H1 (cell line): Measurements from ENCODE around the gene GPR61. TPM values are rescaled to one million over a fixed set of nuclear protein-coding genes. Genes with fewer than 3 reads are reported as not detected.

ENCODE experiments used
- CTCF ChIA-PET: fragments of 300-600 bp; sonication (Branson Sonifier 250); formaldehyde crosslinking; loops from one replicate; lab custom pipeline; 2021; ENCODE audit not compliant: partially characterized antibody; lab: Charles Lee
- POLR2A ChIA-PET: fragments of 300-600 bp; sonication (Branson Sonifier 250); formaldehyde crosslinking; loops from one replicate; lab custom pipeline; 2021; ENCODE audit warnings: inconsistent platforms; ENCODE audit not compliant: partially characterized antibody; lab: Charles Lee
- DNase-seq, 2 experiments: peaks; one replicate each; pipeline versions ENCODE4 v3.0.0 to v3.0.0-alpha.2; 2010 to 2022; ENCODE audit warnings: low spot score in 2 of 2, low read depth in 1 of 2, mixed read lengths in 1 of 2
- FAIRE-seq: peaks from 2 replicates; lab custom pipeline; 2011; peaks lifted over from hg19 to GRCh38; lab: Jason Lieb, UNC
- H2AFZ ChIP-seq: 2 replicates; pipeline ENCODE4 v1.8.1; 2012; ENCODE audit warnings: low read length, inconsistent platforms
- H2AK5ac ChIP-seq: 2 replicates; pipeline ENCODE4 v1.6.1; 2013; ENCODE audit warnings: low read depth, low read length
- H2BK120ac ChIP-seq: replicated peaks from 2 replicates; pipeline ENCODE3; 2013; ENCODE audit warnings: low read depth, low read length, inconsistent platforms
- H2BK12ac ChIP-seq: 2 replicates; pipeline ENCODE4 v1.6.1; 2013; ENCODE audit warnings: low read depth, low read length
- H2BK15ac ChIP-seq: 2 replicates; pipeline ENCODE4 v1.6.1; 2013; ENCODE audit warnings: low read length
- H2BK20ac ChIP-seq: 2 replicates; pipeline ENCODE4 v1.6.1; 2013; ENCODE audit warnings: low read length
- H2BK5ac ChIP-seq: 2 replicates; pipeline ENCODE4 v1.6.1; 2013; ENCODE audit warnings: low read depth, low read length
- H3K14ac ChIP-seq: 2 replicates; pipeline ENCODE4 v1.6.1; 2013; ENCODE audit warnings: inconsistent platforms; ENCODE audit not compliant: insufficient read length
- H3K18ac ChIP-seq: 2 replicates; pipeline ENCODE4 v1.6.1; 2013; ENCODE audit warnings: low read length; ENCODE audit errors: extremely low read depth
- H3K23ac ChIP-seq: 2 replicates; pipeline ENCODE4 v1.6.1; 2013; ENCODE audit warnings: inconsistent platforms; ENCODE audit not compliant: insufficient read length
- H3K23me2 ChIP-seq: 2 replicates; pipeline ENCODE4 v1.6.1; 2013; ENCODE audit warnings: low read depth, low read length
- H3K27ac ChIP-seq: 2 replicates; pipeline ENCODE4 v1.6.1; 2011; ENCODE audit warnings: low read depth, low read length, inconsistent platforms
- H3K27me3 ChIP-seq, 4 experiments: replicated peaks in 1 of 4; 1 replicate in 1 of 4; 2 replicates in 3 of 4; pipeline versions ENCODE4 v1.6.1 to v1.8.1; 2011 to 2013; ENCODE audit warnings: low read length in 3 of 4, mild to moderate bottlenecking in 3 of 4, inconsistent platforms in 2 of 4, mixed read lengths in 2 of 4, moderate library complexity in 1 of 4; ENCODE audit not compliant: control insufficient read depth in 3 of 4, insufficient read depth in 3 of 4; ENCODE audit errors: extremely low read depth in 1 of 4
- H3K36me3 ChIP-seq, 4 experiments: 2 replicates each; pipeline versions ENCODE4 v1.6.1 to v1.8.1; 2011 to 2013; ENCODE audit warnings: mild to moderate bottlenecking in 4 of 4, low read length in 3 of 4, moderate library complexity in 2 of 4, control low read depth in 1 of 4, inconsistent platforms in 1 of 4; ENCODE audit not compliant: insufficient read depth in 4 of 4, control insufficient read depth in 2 of 4
- H3K4ac ChIP-seq: replicated peaks from 2 replicates; pipeline ENCODE3; 2013; ENCODE audit warnings: low read length, low read depth, mixed read lengths, inconsistent platforms; ENCODE audit not compliant: insufficient read length
- H3K4me1 ChIP-seq, 4 experiments: replicated peaks in 1 of 4; 1 replicate in 1 of 4; 2 replicates in 3 of 4; pipeline versions ENCODE4 v1.6.1 to v1.8.1; 2011 to 2013; ENCODE audit warnings: low read length in 3 of 4, inconsistent platforms in 2 of 4, mixed read lengths in 1 of 4; ENCODE audit not compliant: insufficient read depth in 4 of 4, control insufficient read depth in 3 of 4
- H3K4me2 ChIP-seq, 2 experiments: 2 replicates each; pipeline versions ENCODE4 v1.6.1 to v1.8.1; 2011 to 2013; ENCODE audit warnings: low read depth in 2 of 2, low read length in 2 of 2, control low read depth in 1 of 2, inconsistent platforms in 1 of 2, mild to moderate bottlenecking in 1 of 2; ENCODE audit not compliant: insufficient read depth in 1 of 2
- H3K4me3 ChIP-seq, 4 experiments: fragments of 200-600, 300-600 bp in 1 of 4; sonication (generic), shearing (Covaris generic), sonication (Bioruptor Twin) in 1 of 4; 2 replicates each; pipeline versions ENCODE4 v1.5.1 to v1.8.1; 2011 to 2016; ENCODE audit warnings: low read length in 4 of 4, low read depth in 3 of 4, control low read depth in 2 of 4, inconsistent platforms in 2 of 4, mild to moderate bottlenecking in 2 of 4, mixed read lengths in 1 of 4, moderate library complexity in 1 of 4; ENCODE audit not compliant: insufficient read depth in 2 of 4; ENCODE audit errors: extremely low read depth in 1 of 4
- H3K56ac ChIP-seq: replicated peaks from 2 replicates; pipeline ENCODE3; 2013; ENCODE audit warnings: low read depth, mild to moderate bottlenecking, mixed read lengths, low read length, inconsistent platforms; ENCODE audit not compliant: insufficient read length
- H3K79me1 ChIP-seq: 2 replicates; pipeline ENCODE4 v1.6.1; 2013; ENCODE audit warnings: low read depth, low read length, control low read depth
- H3K79me2 ChIP-seq, 2 experiments: 2 replicates each; pipeline versions ENCODE4 v1.6.1 to v1.8.1; 2012 to 2013; ENCODE audit warnings: low read length in 2 of 2, mild to moderate bottlenecking in 2 of 2, inconsistent platforms in 1 of 2; ENCODE audit not compliant: insufficient read depth in 2 of 2, control insufficient read depth in 1 of 2
- H3K9ac ChIP-seq, 4 experiments: replicated peaks in 1 of 4; 1 replicate in 1 of 4; 2 replicates in 3 of 4; pipeline versions ENCODE4 v1.6.1 to v1.8.1; 2011 to 2013; ENCODE audit warnings: low read depth in 3 of 4, low read length in 3 of 4, control low read depth in 2 of 4, mild to moderate bottlenecking in 2 of 4, moderate library complexity in 2 of 4, inconsistent platforms in 1 of 4; ENCODE audit errors: extremely low read depth in 1 of 4
- H3K9me3 ChIP-seq, 2 experiments: 2 replicates each; pipeline versions ENCODE4 v1.6.1 to v1.8.1; 2012 to 2013; ENCODE audit warnings: mild to moderate bottlenecking in 2 of 2, moderate library complexity in 2 of 2, control low read depth in 1 of 2, inconsistent platforms in 1 of 2, low read depth in 1 of 2, low read length in 1 of 2, mixed read lengths in 1 of 2; ENCODE audit not compliant: insufficient read depth in 2 of 2
- H4K20me1 ChIP-seq, 2 experiments: replicated peaks in 1 of 2; 2 replicates each; pipeline versions ENCODE3 to v1.8.1; 2011 to 2013; ENCODE audit warnings: inconsistent platforms in 2 of 2, low read length in 2 of 2, mild to moderate bottlenecking in 1 of 2; ENCODE audit not compliant: insufficient read depth in 2 of 2, control insufficient read depth in 1 of 2
- H4K5ac ChIP-seq: 2 replicates; pipeline ENCODE4 v1.6.1; 2013; ENCODE audit warnings: low read length, low read depth, mixed read lengths, inconsistent platforms; ENCODE audit not compliant: insufficient read length
- H4K8ac ChIP-seq: 2 replicates; pipeline ENCODE4 v1.8.0; 2013; ENCODE audit warnings: mild to moderate bottlenecking, moderate library complexity, low read length, inconsistent platforms; ENCODE audit not compliant: insufficient read depth; ENCODE audit errors: extremely low read depth
- H4K91ac ChIP-seq: replicated peaks from 2 replicates; pipeline ENCODE3; 2013; ENCODE audit warnings: low read length, mixed read lengths, inconsistent platforms; ENCODE audit not compliant: insufficient read length
- BCL11A ChIP-seq, 2 experiments: IDR thresholded peaks; one replicate each; pipeline ENCODE4 v1.6.1; 2011; ENCODE audit warnings: low read depth in 2 of 2, low read length in 2 of 2, mild to moderate bottlenecking in 2 of 2
- CTBP2 ChIP-seq: IDR thresholded peaks from 2 replicates; pipeline ENCODE4 v1.7.0; 2011; ENCODE audit warnings: borderline replicate concordance, mild to moderate bottlenecking, moderate library complexity, mixed read lengths, low read length; ENCODE audit not compliant: insufficient read depth, insufficient read length
- EGR1 ChIP-seq: IDR thresholded peaks from 2 replicates; pipeline ENCODE4 v1.6.1; 2011; ENCODE audit warnings: low read depth, low read length, borderline replicate concordance
- HDAC2 ChIP-seq, 2 experiments: fragments of 300-600 bp in 1 of 2; sonication (generic) in 1 of 2; IDR thresholded peaks; 2 replicates each; pipeline ENCODE4 v1.6.1; 2011 to 2012; ENCODE audit warnings: low read depth in 2 of 2, low read length in 2 of 2, mild to moderate bottlenecking in 2 of 2, moderate library complexity in 2 of 2, borderline replicate concordance in 1 of 2, inconsistent platforms in 1 of 2
- KDM5A ChIP-seq: fragments of 200-600 bp; IDR thresholded peaks from 2 replicates; pipeline ENCODE4 v1.7.1; 2012; ENCODE audit warnings: mild to moderate bottlenecking, low read length, inconsistent platforms, mixed read lengths
- RFX5 ChIP-seq: IDR thresholded peaks from 2 replicates; pipeline ENCODE4 v1.6.1; 2011; ENCODE audit warnings: low read depth, low read length, improper control_type of control experiment, borderline replicate concordance
- SP4 ChIP-seq: IDR thresholded peaks from 2 replicates; pipeline ENCODE4 v1.6.1; 2012; ENCODE audit warnings: low read length, inconsistent platforms
- SRF ChIP-seq: IDR thresholded peaks from 2 replicates; pipeline ENCODE4 v1.6.1; 2011; ENCODE audit warnings: mild to moderate bottlenecking, low read depth, low read length, moderate library complexity
- TBP ChIP-seq: IDR thresholded peaks from 2 replicates; pipeline ENCODE4 v1.6.1; 2011; ENCODE audit warnings: low read depth, low read length, improper control_type of control experiment
- YY1 ChIP-seq: IDR thresholded peaks from 2 replicates; pipeline ENCODE4 v1.6.1; 2011; ENCODE audit warnings: low read depth, mild to moderate bottlenecking, low read length
- ZNF274 ChIP-seq: IDR thresholded peaks from 2 replicates; pipeline ENCODE4 v1.7.0; 2012; ENCODE audit warnings: low read length, borderline replicate concordance; ENCODE audit errors: extremely low read depth
- WGBS, 2 experiments: shearing (Covaris generic) in 1 of 2; methylation state at CpG; one replicate each; pipeline versions ENCODE4 v1.1.6 to v1.1.7; 2013 to 2015; ENCODE audit warnings: low lambda C conversion rate in 2 of 2, mixed read lengths in 2 of 2, inconsistent platforms in 1 of 2, low coverage in 1 of 2, missing lambda C conversion rate in 1 of 2; ENCODE audit not compliant: insufficient replicate concordance in 2 of 2, insufficient coverage in 1 of 2, insufficient read length in 1 of 2; ENCODE audit errors: extremely low coverage in 1 of 2, missing lambda C conversion rate in 1 of 2; 5-methylcytosine and 5-hydroxymethylcytosine counted together
- polyA plus RNA-seq, 7 experiments: library from polyadenylated mRNA; depleted of rRNA in 3 of 7; stranded (reverse) in 5 of 7; unstranded in 2 of 7; fragments of >200 nt in 5 of 7; fragments of 200-250 nt in 2 of 7; gene quantifications; 1 replicate in 5 of 7; 2 replicates in 1 of 7; 4 replicates in 1 of 7; pipeline versions ENCODE4 v1.2.1 to v1.2.3, GENCODE V29; 2011 to 2013; ENCODE audit warnings: missing spikeins in 2 of 7, mixed read lengths in 2 of 7
- total RNA-seq: library from RNA; stranded (reverse); fragmentation: NEBNext Ultra II Directional; extraction: Animal tissue kit (Norgen Biotek cat#: 25700); gene quantifications from 2 replicates; pipeline ENCODE4 v1.2.1, GENCODE V29; 2021
- TF ChIP-seq, protein P1 (sequence below): IDR thresholded peaks from 2 replicates; pipeline ENCODE4 v1.6.1; 2011; ENCODE audit warnings: low read length, improper control_type of control experiment
- TF ChIP-seq, protein P2 (sequence below): IDR thresholded peaks from 2 replicates; pipeline ENCODE4 v1.6.1; 2012; ENCODE audit warnings: inconsistent platforms

Gene GPR61
- total and polyA plus RNA-seq, 2 of the 8 experiments (the other 6 are each of a cell fraction or from before 2014, with no cell fraction given) = 0.41 to 0.53 TPM

GRCh38 chr1:109579491-109579890, 39.8 kb downstream of the GPR61 start:
- Histone ChIP-seq H3K79me2 (no peaks in the 10 kb centered on the region), H2BK120ac (no peak overlapping the region), H2BK12ac (no peak overlapping the region), H3K27ac (no peak overlapping the region), H4K8ac (no peak overlapping the region), H4K5ac (no peak overlapping the region), H3K4me2 (no peak overlapping the region), H4K20me1 (no peaks in the 10 kb centered on the region), H3K79me1 (no peaks in the 10 kb centered on the region), H3K4ac (no peak overlapping the region), H2BK20ac (no peak overlapping the region), H3K4me3 (no peak overlapping the region), H3K18ac (no peak overlapping the region), H3K4me1 (no peaks in the 10 kb centered on the region), H3K9me3 (no peaks in the 10 kb centered on the region), H3K27me3 (no peaks in the 10 kb centered on the region), H3K14ac (no peak overlapping the region), H3K23me2 (no peaks in the 10 kb centered on the region), H4K91ac (no peak overlapping the region), H2BK15ac (no peak overlapping the region), H3K56ac (no peak overlapping the region), H3K9ac (no peak overlapping the region), H2AFZ (no peak overlapping the region), H3K23ac (no peak overlapping the region), H2BK5ac (no peak overlapping the region), H2AK5ac (no peak overlapping the region), H3K36me3 (peaks cover 2 to 39% (median 14%) of the 10 kb centered on the region in 4 experiments; a peak in 7 of 8 replicates)
- no peak for FAIRE-seq
- POLR2A ChIA-PET = no interaction called here
- 88% methylated on average over 1 of the region's 1 CpG; no CpG with 5 or more reads in 1 of the 2 experiments for WGBS, 2 experiments
- CTCF ChIA-PET = interaction anchor here (0.9 to 1.2 kb wide), 5 partner anchors 10 to 404 kb away, joined by 3 to 4 read pairs (median 3); no protein-coding TSS in a partner anchor
- DNase-seq = no peak
- TF ChIP-seq CTBP2 (no peak), SP4 (no peak), HDAC2 (IDR thresholded peaks at IDR 0.05; ENCODE audit: borderline replicate concordance in 1 of 2, low read depth in 2 of 2, low read length in 2 of 2) (no peak), YY1 (no peak), BCL11A (IDR thresholded peaks at IDR 0.05; ENCODE audit: low read depth in 2 of 2, low read length in 2 of 2) (no peak), ZNF274 (no peak), RFX5 (no peak), SRF (no peak), TBP (no peak), EGR1 (no peak), KDM5A (no peak)
- TF ChIP-seq, protein P1, sequence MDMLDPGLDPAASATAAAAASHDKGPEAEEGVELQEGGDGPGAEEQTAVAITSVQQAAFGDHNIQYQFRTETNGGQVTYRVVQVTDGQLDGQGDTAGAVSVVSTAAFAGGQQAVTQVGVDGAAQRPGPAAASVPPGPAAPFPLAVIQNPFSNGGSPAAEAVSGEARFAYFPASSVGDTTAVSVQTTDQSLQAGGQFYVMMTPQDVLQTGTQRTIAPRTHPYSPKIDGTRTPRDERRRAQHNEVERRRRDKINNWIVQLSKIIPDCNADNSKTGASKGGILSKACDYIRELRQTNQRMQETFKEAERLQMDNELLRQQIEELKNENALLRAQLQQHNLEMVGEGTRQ = no peak
- TF ChIP-seq, protein P2, sequence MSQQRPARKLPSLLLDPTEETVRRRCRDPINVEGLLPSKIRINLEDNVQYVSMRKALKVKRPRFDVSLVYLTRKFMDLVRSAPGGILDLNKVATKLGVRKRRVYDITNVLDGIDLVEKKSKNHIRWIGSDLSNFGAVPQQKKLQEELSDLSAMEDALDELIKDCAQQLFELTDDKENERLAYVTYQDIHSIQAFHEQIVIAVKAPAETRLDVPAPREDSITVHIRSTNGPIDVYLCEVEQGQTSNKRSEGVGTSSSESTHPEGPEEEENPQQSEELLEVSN = no peak
